Stimulated activated CD4-positive, alpha-beta T cell treated with anti-CD3 and anti-CD28 coated beads, Interleukin-15, amount 100 ng/mL, for 1 hour (primary cell): ENCODE data around the gene RHD.
"Not testable (repeated sequence)": the region's sequence is repeated elsewhere in the genome, so short reads cannot be mapped to it uniquely, and the experiment has no call there.

Source experiments
- DNase-seq, 2 donors: peaks; one replicate each; pipeline ENCODE4 v3.0.0-alpha.2; 2020; ENCODE audit warnings: low read depth in 1 of 2, low spot score in 1 of 2

RHD gene

GRCh38 chr1:25347556-25347955 lies 75.2 kb downstream of the RHD start:
- DNase-seq = no peak

GRCh38 chr1:25349606-25350005 lies 77.3 kb downstream of the RHD start:
- no peak for DNase-seq

DNA sequence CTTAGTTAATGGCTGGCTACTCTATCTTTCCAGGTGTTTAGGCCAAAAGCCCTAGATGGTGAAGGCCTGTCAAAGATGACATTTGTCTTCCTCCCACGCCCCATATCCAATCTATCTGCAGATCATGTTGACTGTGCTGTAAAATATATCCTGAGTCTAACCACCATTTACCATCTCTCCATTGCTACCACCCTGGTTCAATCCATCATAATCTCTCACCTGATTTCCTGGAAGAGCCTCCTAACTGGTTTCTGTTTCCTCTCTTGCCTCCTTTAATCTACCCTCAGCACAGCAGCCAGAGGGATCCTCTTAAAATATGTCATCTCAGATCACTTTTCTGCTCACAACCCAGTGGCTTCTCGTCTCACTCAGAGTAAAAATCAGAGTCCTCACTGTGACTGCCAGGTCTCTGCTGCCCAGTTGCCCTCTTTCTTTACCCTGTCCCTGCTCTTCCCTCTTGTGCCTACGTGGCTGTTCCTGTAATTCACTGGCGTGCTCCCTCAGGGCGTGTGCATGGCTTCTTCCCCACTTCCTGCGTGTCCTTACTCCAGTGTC lies 83.6 kb downstream of the RHD start:
- DNase-seq = no peak

GRCh38 chr1:25356441-25356840 lies 84.1 kb downstream of the RHD start:
- DNase-seq = no peak

DNA sequence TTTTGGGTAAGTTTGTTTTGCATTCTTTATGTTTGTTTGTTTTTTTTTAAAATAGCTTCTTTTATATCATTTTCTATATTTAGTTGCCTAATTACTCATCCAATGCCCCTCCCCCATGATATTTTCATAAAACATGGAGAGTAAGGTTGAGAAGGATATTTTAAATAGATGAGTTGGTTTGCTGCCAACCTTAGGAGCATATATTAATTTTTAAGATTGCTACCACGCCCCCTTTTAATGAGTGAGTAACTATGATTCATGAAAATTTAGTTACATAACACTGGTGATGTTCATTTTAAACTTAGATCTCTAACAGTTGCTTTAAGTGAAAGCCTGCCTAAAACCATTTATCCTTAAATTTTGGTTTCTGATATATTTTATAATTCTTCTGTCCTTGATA lies 84.5 kb downstream of the RHD start:
- DNase-seq = no peak

DNA sequence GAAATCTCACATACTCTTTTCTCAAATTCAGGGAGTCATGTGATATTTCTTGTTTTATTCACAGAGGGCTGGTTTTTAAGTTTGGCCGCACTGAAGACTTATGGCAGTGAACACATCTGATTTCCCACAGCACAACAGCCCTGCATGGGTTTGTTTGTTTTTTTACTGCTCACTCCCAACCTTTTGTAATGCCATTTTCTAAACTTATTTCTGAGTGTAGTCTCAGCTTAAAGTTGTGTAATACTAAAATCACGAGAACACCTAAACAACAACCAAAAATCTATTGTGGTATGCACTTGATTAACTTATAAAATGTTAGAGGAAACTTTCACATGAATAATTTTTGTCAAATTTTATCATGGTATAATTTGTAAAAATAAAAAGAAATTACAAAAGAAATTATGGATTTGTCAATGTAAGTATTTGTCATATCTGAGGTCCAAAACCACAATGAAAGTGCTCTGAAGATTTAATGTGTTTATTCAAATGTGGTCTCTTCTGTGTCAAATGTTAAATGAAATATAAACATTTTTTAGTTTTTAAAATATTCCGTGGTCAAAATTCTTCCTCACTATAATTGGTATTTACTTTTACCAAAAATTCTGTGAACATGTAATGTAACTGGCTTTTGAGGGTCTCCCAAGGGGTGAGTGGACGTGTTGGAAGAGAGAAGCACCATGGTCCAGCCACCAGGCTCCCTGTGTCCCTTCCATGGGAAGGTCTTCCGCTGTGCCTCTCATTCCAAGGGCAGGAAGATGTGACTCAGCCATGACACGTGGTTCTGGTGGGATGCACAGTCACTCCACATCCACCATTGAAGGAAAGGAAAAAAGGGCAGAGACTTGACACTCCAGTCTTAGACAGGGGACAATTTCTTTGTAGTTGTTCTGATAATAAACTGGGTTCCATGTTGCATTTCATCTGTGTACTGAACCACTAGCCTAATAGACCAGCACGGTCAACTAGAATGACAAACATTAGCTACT lies 88.6 kb downstream of the RHD start:
- no peak for DNase-seq

DNA sequence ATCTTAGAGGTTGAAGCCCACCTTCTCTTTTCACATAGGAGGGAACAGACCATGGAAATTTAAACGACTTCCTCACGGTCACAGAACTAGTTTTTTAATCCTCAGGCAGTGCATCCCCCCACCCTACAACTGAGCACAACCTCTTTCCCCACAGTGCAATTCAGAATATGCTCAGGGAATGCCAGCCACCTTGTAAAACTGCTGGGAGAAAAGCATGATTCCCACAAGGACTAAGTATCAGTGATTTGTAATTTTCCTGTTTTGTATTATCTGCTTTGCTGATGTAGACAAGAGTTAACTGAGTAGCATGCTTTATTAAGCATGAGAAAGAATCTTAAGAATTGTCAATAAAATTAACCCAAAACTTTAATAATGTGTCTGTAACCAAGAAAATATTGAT lies 89.6 kb downstream of the RHD start:
- DNase-seq = no peak

- DNase-seq = not testable (repeated sequence)
Observed at GRCh38 chr1:25362634-25363559, 90.6 kb downstream of the RHD start.

- no peak for DNase-seq
Observed at GRCh38 chr1:25369241-25369640, 96.9 kb downstream of the RHD start.

DNA sequence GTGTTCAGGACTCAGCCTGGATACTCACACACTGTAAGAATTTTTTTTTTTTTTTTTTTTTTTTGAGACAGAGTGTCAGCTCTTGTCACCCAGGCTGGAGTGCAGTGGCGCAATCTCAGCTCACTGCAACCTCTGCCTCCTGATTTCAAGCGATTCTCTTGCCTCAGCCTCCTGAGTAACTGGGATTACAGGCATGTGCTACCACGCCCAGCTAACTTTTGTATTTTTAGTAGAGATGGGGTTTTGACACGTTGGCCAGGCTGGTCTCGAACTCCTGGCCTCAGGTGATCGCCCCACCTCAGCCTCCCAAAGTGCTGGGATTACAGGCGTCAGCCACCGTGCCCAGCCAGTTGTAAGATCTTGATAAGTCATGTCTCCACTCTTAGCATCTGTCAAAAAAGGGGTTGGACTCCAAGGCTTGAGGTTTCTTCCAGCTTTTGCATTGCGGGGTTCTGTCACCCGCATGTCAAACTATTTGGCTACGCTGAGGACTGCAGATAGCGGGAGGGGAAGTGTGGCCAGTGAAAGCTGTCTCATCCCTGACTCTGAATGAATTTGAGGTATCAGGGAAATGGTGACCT lies 97.5 kb downstream of the RHD start:
- DNase-seq = not testable (repeated sequence)

DNA sequence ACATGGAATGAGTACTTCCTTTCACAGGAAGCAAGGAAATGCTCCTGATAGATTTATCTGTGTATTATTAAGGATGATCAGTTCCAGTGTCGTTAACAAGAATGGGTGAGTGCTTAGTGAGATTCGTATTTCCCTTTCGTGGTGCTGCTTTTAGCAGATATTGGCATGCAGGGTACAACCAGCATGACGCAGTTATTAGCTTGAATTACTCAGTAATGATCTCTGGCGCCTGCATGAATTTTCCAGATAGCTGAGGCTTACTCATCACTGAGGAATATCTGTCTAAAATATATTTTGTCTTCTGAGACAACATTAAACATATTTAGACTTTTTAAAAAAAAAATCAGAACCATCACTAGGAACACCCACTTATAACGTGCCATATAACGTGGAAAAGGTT lies 99.4 kb downstream of the RHD start:
- DNase-seq = not testable (repeated sequence)

GRCh38 chr1:25378367-25378766 lies 106.1 kb downstream of the RHD start:
- DNase-seq = not testable (repeated sequence)
